NCI-H510A treated with DMSO at 0.1 percent for 48 hours (cell line): ENCODE data around the gene FBXL5.

Source experiments
- DNase-seq: peaks from one replicate; lab custom pipeline; 2025; lab: John Stamatoyannopoulos, UW

Gene FBXL5

DNA sequence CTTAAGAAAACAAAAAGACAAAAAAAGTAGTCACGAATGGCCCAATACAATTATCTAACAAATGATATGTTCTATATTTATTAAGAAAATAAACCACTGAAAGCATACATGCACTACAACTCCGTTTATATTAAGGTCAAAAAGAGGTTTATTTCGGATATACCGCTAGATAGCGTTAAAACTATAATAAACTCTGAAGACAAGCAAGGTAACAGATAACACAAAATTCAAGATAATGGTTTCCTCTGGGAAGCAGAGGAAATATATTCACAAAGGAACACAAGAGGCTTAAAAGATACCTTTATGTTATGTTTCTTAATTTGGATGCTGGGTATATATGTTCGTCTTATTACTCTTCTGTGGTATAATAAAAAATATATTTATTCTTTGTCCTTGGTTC, 21.7 kb upstream of the FBXL5 start:
- DNase-seq = no peak

DNA sequence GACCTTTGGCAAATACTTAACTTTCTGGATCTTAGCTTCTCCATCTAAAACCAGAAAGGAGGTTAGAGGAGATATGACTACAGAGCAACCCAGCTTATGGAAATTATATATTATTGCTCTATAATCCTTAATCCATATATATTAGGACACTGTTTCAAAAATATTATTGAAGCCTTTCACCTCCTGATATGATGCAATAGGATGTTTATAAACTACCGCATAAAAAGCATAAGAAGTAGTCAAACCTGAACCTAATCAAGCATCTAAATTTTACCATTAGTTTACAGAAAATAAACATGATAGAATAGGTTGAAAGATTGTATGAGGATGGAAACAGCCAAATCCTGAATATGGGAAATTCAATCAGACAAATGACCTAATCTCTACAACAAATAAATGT, 20.9 kb upstream of the FBXL5 start:
- no peak for DNase-seq

DNA sequence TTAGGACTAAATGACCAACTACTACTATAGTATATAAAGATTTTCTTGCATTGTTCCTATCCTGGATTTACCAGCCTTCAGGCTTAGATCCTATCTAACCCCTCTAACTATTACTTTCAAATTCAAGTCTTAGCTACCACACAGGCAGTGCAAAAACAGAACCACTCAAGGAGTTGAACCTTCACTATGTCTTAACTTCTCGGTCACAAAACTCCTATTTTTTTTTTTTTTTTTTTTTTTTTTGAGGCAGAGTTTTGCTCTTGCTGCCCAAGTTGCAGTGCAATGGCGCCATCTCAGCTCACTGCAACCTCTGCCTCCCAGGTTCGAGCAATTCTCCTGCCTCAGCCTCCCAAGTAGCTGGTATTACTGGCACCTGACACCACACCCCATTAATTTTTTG, 20.2 kb upstream of the FBXL5 start:
- DNase-seq = no peak

DNA sequence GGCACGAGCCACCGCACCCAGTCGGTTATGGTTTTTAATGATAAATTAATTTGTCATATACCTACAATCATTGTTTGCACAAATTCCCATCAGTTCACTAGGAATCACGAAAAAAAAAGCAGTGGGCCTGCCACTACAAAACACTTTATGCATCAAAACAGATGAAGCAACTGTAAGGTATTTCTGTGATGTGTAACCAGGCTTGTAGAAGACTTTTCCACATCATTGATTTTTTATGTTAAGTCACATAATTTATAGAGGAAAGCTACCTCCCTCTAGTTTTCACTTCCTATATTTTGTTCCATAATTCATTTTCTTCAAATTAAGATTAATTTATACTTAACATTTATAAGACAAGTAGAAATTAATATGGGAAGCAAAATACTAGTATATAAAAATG, 19.8 kb upstream of the FBXL5 start:
- no peak for DNase-seq

DNA sequence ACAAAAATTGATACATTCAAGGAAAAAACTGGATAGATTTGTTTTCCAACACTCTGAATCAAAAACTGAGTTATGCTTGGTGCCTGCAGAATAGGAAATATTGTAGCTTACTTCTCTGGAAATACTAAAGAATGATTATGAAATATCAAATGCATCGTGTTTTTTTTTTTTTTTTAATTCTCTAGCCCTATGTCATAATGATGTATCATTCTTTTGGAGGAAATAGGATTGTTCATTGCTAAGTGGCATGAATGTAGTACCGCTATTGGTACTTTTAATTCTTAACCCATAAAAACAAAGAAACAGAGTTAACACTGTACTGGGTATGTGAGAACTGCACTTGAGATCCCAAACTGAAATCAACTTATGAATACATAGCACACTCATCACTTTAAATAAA, 18.9 kb upstream of the FBXL5 start:
- no peak for DNase-seq

DNA sequence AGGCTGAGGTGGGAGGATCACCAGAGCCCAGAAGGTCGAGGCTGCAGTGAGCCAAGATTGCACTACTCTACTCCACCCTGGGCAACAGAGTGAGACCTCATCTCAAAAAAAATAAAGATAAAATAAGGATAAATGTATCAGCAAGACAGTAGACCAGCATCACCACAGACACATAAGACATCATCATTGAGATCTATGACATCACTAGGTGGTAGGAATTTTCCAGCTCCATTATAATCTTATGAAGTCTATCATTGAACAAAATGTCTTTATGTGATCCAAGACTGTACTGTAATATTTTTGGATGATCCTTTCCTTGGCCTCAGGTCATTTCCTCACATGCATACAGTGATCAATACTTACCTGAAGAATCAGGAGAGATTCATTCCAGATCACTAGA, 18.2 kb upstream of the FBXL5 start:
- DNase-seq = no peak

DNA sequence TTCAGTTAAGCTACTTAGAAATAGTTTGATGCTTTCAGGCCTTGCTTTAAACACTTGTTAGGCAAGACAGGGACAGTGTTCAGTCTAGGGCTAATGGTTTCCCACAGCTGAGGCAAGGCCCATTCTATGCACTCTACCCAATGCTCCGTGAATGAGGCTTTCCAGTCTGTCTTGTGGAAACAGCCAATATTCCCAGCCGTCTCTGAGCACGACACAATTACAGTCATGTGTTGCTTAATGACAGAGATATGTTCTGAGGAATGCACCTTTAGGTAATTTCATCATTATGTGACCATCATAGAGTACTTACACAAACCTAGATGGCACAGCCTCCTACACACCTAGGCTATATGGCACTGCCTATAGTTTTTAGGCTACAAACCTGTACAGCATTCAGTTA, 16.9 kb upstream of the FBXL5 start:
- no peak for DNase-seq

DNA sequence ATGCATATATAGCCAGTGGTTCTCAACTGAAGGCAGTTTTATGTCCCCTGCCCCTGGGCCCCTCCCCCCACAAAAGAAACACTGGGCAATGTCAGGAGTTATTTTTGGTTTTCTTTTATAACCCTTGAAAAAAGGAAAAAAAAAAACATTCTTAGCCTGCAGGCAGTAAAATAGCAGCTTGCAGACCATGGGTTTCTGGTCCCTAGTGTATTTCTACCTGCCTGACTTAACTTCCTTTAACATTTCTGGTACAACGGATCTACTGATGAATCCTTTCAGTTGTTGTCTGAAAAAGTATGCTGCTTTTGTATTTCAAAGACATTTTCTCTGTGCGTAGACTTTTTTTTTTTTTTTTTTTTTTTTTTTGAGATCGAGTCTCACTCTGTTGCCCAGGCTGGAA, 15.4 kb upstream of the FBXL5 start:
- no peak for DNase-seq

DNA sequence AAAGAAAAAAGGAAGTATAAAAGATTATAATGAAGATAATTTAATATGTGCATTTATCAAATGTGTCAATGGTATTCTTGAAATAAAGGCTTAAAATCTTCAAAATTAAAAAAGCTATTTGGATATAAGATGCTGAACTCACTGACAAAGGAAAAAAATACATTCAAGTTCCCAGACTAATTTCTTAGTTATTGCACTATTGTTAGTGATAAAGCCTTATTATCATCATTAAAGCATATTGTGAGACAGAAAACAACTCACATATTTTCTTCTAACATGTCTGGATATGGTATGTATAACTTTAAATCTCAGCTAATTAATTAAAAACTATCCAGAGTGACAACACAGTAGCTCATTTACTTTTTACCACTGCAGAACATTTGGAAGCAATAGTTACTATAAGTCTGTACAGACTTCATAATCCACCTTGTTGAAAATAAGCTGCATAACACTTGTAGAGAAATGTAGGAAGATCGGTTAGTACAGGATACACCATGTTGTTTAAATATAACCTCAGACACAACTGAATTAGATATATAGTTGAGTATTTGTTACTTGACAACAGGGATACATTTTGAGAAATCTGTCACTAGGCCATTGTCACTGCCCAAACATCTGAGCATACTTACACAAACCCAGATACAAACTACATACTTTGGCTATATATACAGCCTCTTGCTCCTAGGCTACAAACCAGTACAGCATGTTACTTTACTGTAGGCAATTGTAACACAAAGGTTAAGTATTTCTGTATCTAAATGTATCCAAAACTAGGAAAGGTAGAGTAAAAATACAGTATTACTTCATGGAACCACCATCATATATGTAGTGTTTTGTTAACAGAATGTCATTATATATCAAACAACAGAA, 13.6 kb upstream of the FBXL5 start:
- no peak for DNase-seq

DNA sequence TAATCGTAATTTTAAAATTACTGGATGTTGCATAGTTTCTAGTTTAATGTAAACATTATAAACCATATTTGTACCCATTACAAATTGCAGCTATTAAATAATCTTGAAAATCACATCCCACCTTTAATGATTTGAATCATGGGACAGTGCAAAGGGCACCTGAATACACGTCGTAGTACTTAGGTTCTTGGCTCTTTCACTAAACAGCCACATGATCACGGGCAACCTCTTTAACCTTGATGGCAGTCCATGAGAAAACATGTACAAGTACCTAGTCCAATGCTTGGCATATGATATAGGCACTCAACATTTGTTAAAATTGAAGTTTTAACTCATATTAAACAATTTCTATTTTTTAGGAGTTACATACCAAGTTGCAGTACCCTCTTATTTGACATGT, 11.8 kb upstream of the FBXL5 start:
- no peak for DNase-seq

DNA sequence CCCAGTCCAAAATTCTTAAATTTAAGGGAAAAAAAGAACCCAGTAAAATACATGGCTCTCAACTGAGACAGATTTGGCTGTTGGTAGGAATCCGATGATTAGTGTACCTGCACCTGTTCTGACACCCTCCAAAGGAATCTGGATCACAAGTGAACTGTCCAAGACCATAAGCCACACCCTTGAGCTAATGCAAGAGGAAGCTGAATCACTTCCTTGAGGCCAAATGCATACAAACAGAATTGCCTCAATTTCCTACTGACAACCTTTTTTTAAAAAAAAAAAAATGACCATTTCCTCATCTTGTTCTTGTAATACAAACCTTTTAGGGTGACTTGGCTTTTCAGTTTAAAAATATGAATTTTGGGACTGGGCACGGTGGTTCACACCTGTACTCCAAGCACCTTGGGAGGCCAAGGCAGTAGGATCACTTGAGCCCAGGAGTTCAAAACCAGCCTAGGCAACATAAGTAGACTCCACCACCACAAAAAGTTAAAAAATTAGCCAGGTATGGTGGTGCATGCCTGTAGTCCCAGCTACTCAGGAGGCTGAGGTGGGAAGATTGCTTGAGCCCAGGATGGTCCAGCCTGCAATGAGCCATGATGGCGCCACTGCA, 10.7 kb upstream of the FBXL5 start:
- no peak for DNase-seq

DNA sequence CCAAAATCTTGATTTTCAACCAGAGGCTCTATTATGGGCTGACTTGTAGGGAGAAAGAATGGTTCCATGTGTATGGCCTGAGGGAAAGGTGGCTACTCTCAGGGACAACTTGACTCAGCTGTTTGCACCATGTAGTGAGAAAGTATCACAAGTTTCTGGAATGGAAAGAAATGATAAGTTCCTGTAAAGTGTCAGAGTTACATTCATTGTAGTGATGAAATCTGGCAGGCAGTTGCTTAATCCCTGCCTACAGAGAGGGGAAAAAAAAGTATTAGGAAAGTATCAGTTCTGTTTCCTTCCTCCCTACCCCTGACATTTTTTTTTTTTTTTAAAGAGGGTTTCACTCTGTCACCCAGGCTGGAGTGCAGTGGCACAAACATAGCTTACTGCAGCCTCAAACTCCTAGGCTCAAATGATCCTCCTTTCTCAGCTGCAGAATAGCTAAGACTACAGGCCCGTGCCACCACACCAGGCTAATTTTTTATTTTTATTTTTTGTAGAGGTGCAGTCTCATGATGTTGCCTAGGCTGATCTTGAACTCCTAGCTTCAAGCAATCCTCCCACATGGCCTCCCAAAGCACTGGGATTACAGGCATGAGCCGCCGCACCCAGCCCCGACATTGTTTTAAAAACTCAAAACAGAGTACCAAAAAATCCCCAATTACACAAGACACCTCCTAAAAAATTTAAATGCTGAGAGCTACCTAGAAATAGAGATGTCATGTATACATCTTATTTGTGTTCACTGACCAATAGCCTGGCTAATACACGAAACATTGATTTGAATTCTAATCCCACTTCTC, 4.8 kb upstream of the FBXL5 start:
- DNase-seq = no peak

DNA sequence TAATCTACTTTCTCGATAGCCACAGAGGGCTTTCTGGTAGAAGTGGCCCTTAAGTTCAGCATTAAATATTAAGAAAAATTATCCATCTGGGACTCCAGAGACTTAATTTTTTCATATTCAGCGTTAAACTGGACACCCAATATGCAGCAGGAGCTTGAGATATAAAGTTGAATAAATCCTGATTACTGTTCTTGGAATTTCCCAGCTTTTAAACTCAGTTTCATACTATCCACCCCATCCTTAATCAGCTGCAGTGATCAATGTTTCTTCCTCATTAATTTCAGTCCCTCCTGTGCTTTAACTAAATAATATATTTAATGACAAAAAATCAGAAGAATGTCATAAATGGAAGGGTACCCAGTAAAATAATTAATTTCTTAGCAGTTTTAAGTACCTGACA, 3.6 kb upstream of the FBXL5 start:
- no peak for DNase-seq

DNA sequence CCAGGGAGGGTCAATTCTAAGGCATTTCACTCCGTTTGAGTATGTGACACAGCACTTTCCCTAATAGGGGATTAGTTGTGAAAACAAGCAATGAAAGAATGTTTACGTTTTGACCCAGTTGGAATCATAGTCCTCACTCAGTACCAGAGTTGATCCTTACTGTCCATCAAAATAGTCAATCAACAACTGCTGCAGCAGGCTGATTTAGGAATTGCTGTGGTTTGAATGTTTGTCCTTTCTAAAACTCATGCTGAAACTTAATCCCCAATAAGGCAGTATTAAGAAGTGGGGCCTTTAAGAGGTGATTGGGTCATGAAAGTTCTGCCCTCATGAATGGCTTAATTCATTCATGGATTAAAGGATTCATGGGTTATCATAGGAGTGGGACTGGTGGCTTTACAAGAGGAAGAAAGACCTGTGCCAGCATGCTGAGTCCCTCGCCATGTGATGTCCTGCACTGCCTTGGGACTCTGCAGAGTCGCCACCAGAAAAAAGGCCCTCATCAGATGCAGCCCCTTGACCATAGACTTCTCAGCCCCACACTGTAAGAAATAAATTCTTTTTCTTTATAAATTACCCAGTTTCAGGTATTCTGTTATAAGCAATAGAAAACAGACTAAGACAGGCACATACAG, 3.1 kb upstream of the FBXL5 start:
- no peak for DNase-seq

DNA sequence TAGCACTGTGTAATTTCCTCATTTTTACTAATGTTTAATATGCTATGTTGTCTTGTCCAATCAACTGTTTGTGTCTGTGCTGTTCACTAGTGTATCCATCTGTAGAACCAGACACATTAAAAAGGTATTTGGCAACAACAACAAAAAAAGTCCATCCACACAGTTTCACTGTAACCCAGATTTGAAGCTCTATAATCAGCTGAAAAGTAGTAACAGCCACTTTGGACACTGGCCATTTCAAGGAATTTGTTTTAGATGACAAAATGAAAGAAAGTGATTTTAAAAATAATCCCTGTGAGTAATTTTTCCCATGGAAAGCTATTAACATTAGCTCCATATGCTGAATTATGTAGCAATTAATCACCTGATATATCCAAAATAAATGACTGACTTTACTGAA, 2.2 kb upstream of the FBXL5 start:
- no peak for DNase-seq

DNA sequence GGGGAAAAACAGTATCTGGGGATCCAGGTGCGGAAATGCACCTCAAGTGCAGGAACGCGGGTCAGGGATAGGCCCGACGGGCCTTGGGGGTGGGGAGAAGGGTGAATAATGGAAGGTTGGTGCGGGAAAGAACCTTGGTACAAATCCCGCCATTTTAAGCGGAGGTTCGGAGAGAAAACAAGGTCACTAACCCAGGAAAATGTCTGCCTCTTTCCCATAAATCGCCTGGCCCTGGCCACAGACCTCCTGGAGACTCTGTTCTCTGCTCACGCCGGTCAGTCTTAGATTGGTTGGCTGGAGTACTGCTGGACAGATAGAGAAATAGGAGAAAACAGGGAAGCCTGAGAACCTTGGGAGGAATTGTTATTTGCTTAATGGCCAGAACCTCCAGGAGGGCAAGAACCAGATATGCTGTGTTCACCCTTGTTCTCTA, 897 bp upstream of the FBXL5 start:
- DNase-seq = no peak

DNA sequence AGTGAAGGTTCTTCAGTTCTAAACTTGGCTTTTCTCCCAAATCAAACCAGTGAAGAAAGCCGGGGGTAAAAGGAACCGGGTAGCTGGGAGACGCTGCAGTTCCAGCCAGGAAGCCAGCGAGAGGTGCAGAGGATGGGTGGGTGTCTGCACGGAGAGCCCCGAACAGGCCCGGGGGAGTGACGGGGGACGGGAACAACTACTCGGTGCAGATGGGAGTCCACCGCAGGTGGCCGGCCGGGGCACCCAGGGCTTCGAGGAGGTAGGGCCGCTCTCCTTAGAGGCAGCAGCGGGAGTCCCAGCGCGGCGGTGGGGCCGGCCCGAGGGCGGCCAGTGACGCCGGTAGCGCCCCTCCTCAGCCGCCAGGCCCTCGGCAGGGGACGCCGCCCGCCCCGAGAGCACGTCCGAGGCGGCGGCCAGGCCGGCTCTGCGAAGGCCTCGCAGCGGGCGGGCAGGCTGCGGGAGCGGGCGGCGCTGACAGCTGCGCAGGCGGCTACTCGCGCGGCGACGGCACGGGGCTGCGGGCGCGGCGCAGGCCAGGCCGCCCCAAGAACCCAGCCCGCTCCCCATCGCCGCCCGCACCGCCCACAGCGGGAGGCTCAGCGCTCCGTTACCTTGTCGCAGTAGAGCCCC, 449 bp downstream of the FBXL5 start:
- DNase-seq = no peak

DNA sequence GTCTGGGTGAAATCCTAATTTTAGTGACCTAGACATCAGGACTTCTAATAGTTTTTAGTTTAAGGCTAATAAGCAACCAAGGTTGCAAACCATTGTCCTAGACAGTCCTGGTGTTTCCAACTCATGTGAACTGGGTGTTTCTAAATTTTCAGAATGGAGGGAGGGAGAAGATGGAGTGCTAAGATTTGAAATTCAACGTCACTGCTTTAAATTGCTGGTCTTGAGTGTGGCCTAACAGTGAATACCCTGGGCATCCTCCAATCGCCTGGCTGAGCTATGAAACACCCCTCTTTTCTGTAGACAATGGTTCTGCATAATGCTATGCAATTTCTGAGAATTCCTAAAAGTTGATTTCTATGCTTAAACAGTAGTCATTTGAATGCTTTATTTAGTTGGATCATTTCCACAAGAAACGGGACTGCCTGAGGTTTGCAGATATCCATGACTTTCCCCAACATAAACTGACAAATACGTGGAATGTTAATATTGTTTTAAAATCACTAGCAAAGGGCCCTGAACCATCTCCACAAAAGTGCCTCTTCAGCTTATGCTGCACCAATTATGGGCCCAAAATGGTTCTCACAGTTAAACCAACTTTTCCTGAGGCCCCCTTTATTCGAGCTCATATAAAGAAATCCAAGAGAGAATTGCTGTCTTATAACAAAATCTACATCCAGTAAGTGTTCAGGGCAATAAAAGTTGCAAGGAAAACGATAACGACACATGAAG, 1.1 kb downstream of the FBXL5 start:
- DNase-seq = no peak

DNA sequence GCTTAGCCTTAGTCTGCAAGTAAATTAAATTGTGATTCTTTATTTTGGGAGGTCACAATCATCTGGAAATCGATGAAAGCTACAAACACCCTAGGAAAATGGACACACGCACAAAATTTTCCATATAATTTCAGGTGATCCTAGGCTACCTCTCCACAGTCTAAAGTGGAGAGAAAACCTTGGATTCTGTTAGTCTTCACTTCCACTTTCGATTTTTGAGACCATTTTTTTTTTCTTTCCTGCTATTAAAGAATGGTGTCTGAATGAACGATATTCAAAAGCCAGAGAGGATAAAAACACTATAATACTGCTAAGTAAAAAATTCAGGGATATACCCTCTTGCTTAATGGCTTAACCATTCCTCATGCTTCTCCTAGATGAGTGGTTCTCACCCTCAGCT, 1.7 kb downstream of the FBXL5 start:
- no peak for DNase-seq

DNA sequence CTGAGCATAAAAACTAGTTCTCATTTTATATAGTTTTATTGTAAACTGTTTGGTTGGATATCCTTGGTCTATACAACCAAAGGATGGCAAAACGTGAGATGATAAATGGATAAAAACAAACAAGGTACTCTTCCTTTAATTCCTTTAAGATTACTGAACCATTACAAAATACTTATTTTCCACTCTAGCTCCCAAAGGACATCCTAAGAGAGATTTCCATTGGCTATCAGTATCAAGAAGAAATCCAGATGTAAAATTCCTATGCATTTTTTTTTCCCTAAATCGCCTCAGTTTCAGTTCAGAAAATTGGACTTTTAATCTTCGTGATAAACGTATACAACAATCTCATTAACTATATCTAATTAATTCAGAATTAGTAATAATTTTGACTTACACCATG, 2.3 kb downstream of the FBXL5 start:
- DNase-seq = no peak

DNA sequence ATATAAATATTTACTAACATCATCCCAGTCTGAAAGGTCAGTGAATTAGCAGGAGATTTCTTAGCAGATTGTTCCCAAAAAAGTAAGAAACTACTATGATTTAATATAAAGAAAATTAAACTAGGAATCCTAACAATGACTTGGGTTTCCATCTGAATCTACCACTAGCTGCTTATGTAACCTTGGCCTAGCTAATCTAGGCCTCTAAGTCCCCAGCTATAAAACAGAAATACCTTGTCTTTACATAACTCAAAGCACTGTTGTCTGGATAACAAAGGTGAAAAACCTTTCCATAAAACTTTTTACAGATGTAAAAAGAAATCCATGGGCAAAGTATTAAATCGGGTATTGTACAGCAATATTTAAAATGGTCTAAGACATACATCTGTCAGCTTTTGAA, 3.0 kb downstream of the FBXL5 start:
- no peak for DNase-seq
